Parathyroid adenoma (tissue), 2 donors: Measurements from ENCODE around the gene KPNA4.

Source experiments
- H2AFZ ChIP-seq: fragments of 300-600 bp; sonication (generic); one replicate; pipeline ENCODE4 v1.7.0; 2017; ENCODE audit warnings: antibody characterized with exemption, mild to moderate bottlenecking
- H3K27ac ChIP-seq: fragments of 300-600 bp; sonication (generic); one replicate; pipeline ENCODE4 v1.7.0; 2017
- H3K27me3 ChIP-seq: fragments of 300-600 bp; sonication (generic); one replicate; pipeline ENCODE4 v1.7.0; 2017; ENCODE audit warnings: low read length; ENCODE audit not compliant: control insufficient read depth, insufficient read depth
- H3K36me3 ChIP-seq: fragments of 300-600 bp; sonication (generic); one replicate; pipeline ENCODE4 v1.7.0; 2017; ENCODE audit warnings: low read length; ENCODE audit not compliant: control insufficient read depth, insufficient read depth
- H3K4me1 ChIP-seq: fragments of 300-600 bp; sonication (generic); one replicate; pipeline ENCODE4 v1.7.0; 2017; ENCODE audit warnings: control low read depth
- H3K4me2 ChIP-seq: fragments of 300-600 bp; sonication (generic); one replicate; pipeline ENCODE4 v1.7.0; 2017; ENCODE audit warnings: low read length
- H3K4me3 ChIP-seq: fragments of 300-600 bp; sonication (generic); one replicate; pipeline ENCODE4 v1.7.0; 2017; ENCODE audit warnings: low read depth, low read length
- H3K79me2 ChIP-seq: fragments of 300-600 bp; sonication (generic); one replicate; pipeline ENCODE4 v1.7.0; 2017; ENCODE audit warnings: control low read depth
- H3K9ac ChIP-seq: fragments of 300-600 bp; sonication (generic); one replicate; pipeline ENCODE4 v1.7.0; 2017; ENCODE audit warnings: mild to moderate bottlenecking
- H3K9me3 ChIP-seq: fragments of 300-600 bp; sonication (generic); one replicate; pipeline ENCODE4 v1.7.0; 2017; ENCODE audit warnings: low read length; ENCODE audit not compliant: control insufficient read depth
- CTCF ChIP-seq: fragments of 300-600 bp; sonication (generic); IDR thresholded peaks from one replicate; pipeline ENCODE4 v1.7.0; 2017; ENCODE audit warnings: antibody characterized with exemption, mild to moderate bottlenecking
- donor health status: primary hyperparathyroidism.

The KPNA4 gene

GRCh38 chr3:160567774-160568173, 2.4 kb upstream of the KPNA4 start:
- Histone ChIP-seq H2AFZ (no peak overlapping the region), H3K27ac (no peak overlapping the region), H3K9ac (no peak overlapping the region), H3K9me3 (no peaks in the 10 kb centered on the region), H3K4me2 (no peak overlapping the region), H3K36me3 (no peaks in the 10 kb centered on the region), H3K4me3 (no peak overlapping the region), H3K27me3 (no peaks in the 10 kb centered on the region), H3K79me2 (peaks cover 15% of the 10 kb centered on the region), H3K4me1 (no peaks in the 10 kb centered on the region)
- TF ChIP-seq CTCF, result no peak

DNA sequence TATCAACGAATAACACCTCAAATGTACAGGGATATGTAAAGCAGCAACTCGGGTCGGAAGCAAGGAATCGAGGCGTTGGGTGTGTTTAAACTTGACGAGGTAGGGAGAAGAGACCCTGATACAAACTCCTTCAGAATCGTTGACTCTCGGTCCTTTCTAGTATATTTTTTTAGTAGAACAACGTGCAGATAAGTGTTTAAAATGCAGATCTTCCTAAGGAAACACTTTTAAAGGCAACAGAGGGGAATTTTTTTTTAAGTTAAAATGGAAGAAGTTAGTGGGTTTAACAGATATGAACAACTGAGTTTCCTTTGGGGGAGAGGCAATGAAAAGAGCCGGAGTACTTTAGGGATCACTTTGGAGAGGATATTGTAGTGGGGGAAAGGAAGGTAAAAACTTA, 1.1 kb upstream of the KPNA4 start:
- Histone ChIP-seq H3K27me3 (no peaks in the 10 kb centered on the region), H3K4me1 (peaks cover 5% of the 10 kb centered on the region), H3K9me3 (no peaks in the 10 kb centered on the region), H3K27ac (peak overlapping the region; percentile 94), H2AFZ (peak overlapping the region; percentile 96), H3K9ac (no peak overlapping the region), H3K36me3 (no peaks in the 10 kb centered on the region), H3K4me2 (peak overlapping the region; percentile 84), H3K4me3 (peak overlapping the region; percentile 67), H3K79me2 (peaks cover 25% of the 10 kb centered on the region)
- no peak for TF ChIP-seq CTCF

DNA sequence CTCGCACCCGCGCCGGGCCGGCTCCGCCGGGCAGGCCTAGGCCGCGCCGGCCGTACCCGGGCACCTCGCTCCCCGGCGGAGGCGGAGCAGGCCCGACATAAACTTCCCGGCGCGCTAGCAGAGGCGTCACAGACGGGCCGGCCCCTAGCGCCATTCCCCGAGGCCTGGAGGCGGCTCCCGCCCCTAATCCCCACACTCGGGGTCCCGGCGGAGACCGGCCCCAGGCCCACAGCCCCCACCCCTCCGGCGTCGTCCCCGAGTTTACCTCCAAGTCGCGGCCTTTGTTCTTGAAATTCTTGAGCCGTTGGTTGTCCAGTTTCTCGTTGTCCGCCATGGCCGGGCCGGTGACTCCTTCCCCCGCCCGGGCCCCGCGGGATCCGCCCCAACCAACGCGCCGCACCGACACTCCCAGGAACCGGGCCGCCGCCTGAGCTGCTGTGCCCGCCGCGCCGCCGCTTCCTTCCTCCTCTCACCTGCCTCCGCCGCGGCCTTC, 376 bp downstream of the KPNA4 start:
- H3K27ac ChIP-seq, result peak overlapping the region; percentile 94
- no peaks in the 10 kb centered on the region for H3K27me3 ChIP-seq
- H3K4me2 ChIP-seq, result peak overlapping the region; percentile 65
- H3K9me3 ChIP-seq, result no peaks in the 10 kb centered on the region
- no peak for TF ChIP-seq CTCF
- peak overlapping the region; percentile 88 for H2AFZ ChIP-seq
- peak overlapping the region; percentile 74 for H3K4me3 ChIP-seq
- H3K9ac ChIP-seq, result no peak overlapping the region
- peaks cover 27% of the 10 kb centered on the region for H3K79me2 ChIP-seq
- no peaks in the 10 kb centered on the region for H3K36me3 ChIP-seq
- peaks cover 9% of the 10 kb centered on the region for H3K4me1 ChIP-seq

DNA sequence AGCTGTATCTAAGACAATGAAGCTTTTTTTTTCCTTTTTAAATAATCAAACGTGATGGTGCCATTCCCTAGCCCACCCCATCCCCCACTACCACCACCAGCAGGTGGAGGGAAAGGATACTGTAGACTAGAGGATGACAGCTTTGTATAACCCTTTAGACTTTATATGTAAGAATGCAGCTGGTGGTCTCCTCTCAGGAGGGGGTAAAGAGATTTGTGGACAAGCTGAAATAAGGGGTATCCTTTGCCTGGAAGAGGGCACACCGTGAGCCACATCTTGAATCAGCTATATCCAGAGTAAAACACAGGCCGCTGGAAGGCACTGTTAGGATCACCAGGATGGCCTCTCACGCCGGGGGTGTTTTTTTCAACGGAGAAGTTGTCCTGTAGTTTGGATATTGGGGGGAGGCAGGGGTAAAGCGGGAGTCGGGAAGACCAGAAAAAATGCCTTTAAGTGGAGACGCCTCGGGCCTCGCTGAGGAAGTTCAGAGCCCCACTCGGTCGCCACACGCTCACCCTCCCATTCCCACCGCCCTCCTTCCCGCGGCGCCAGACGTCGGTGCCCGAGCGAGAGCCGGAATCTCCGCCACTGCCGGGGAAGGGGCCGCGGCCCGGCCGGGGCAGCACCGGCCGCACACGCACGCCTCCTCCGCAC, 986 bp downstream of the KPNA4 start:
- H3K27me3 ChIP-seq, result no peaks in the 10 kb centered on the region
- H3K9ac ChIP-seq, result no peak overlapping the region
- peak overlapping the region; percentile 45 for H3K27ac ChIP-seq
- H3K4me3 ChIP-seq, result peak overlapping the region; percentile 75
- peak overlapping the region; percentile 77 for H3K4me2 ChIP-seq
- no peak for TF ChIP-seq CTCF
- peaks cover 9% of the 10 kb centered on the region for H3K4me1 ChIP-seq
- H3K9me3 ChIP-seq, result no peaks in the 10 kb centered on the region
- peak overlapping the region; percentile 56 for H2AFZ ChIP-seq
- H3K36me3 ChIP-seq, result no peaks in the 10 kb centered on the region
- H3K79me2 ChIP-seq, result peaks cover 33% of the 10 kb centered on the region

DNA sequence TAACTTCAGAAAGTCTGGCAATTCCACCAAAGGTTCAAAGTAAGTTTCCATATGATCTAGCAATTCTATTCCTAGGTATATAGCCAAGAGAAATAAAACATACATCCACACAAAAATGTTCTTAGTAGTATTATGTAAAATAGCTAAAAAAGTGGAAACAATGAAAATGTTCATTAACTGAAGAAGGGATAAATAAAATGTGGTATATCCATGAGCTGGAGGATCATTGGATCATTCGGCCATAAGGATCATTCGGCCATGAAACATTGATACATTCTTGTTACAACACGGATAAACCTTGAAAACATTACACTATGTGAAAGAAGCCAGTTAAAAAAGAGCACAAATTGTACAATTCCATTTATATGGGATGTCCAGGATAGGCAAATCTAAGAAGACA, 2.4 kb downstream of the KPNA4 start:
- peaks cover 12% of the 10 kb centered on the region for H3K4me1 ChIP-seq
- peaks cover 42% of the 10 kb centered on the region for H3K79me2 ChIP-seq
- H3K4me3 ChIP-seq, result no peak overlapping the region
- no peak overlapping the region for H3K4me2 ChIP-seq
- H3K9me3 ChIP-seq, result no peaks in the 10 kb centered on the region
- H3K27ac ChIP-seq, result no peak overlapping the region
- no peaks in the 10 kb centered on the region for H3K27me3 ChIP-seq
- H3K9ac ChIP-seq, result no peak overlapping the region
- H3K36me3 ChIP-seq, result no peaks in the 10 kb centered on the region
- no peak for TF ChIP-seq CTCF
- no peak overlapping the region for H2AFZ ChIP-seq
